Gastrocnemius medialis (tissue), 4 donors: ENCODE data around the gene SPG11. TPM values are rescaled to one million over a fixed set of nuclear protein-coding genes. Genes with fewer than 3 reads are reported as not detected.

Source experiments
- ATAC-seq, 2 donors: fragments of 150-250 bp; one replicate each; pipeline ENCODE4 v1.9.1; 2016
- DNase-seq, 2 donors: peaks; one replicate each; pipeline ENCODE4 v3.0.0-alpha.2; 2019
- H3K27ac ChIP-seq, 4 donors: fragments of 200-600 bp; sonication (generic); 1 replicate in 1 of 4; 2 replicates in 3 of 4; pipeline ENCODE4 v1.5.1; 2016 to 2018; ENCODE audit warnings: mild to moderate bottlenecking in 2 of 4, moderate library complexity in 1 of 4
- H3K27me3 ChIP-seq, 3 donors: fragments of 200-600 bp; sonication (generic) in 2 of 3; 1 replicate in 1 of 3; 2 replicates in 2 of 3; pipeline versions ENCODE4 v1.5.1 to v1.6.0; 2016 to 2019; ENCODE audit warnings: mild to moderate bottlenecking in 1 of 3, moderate library complexity in 1 of 3
- H3K36me3 ChIP-seq, 2 donors: fragments of 200-600 bp; sonication (generic) in 1 of 2; one replicate each; pipeline ENCODE4 v1.5.1; 2017 to 2018
- H3K4me1 ChIP-seq, 2 donors: fragments of 200-600 bp; sonication (generic) in 1 of 2; one replicate each; pipeline ENCODE4 v1.5.1; 2016 to 2017; ENCODE audit warnings: mild to moderate bottlenecking in 2 of 2
- H3K4me3 ChIP-seq, 4 donors: fragments of 200-600 bp; sonication (generic) in 3 of 4; 1 replicate in 1 of 4; 2 replicates in 3 of 4; pipeline ENCODE4 v1.5.1; 2016 to 2019; ENCODE audit warnings: mild to moderate bottlenecking in 2 of 4
- H3K9me3 ChIP-seq, 3 donors: fragments of 200-600 bp; sonication (generic) in 2 of 3; 1 replicate in 1 of 3; 2 replicates in 2 of 3; pipeline ENCODE4 v1.5.1; 2016 to 2019
- CTCF ChIP-seq, 5 experiments: fragments of 450-650 bp in 3 of 5; fragments of 200-600 bp in 2 of 5; sonication (generic) in 2 of 5; IDR thresholded peaks in 4 of 5; conservative IDR thresholded peaks in 1 of 5; 1 replicate in 4 of 5; 2 replicates in 1 of 5; pipeline ENCODE4 v1.5.1; 2016 to 2019; ENCODE audit warnings: antibody characterized with exemption in 5 of 5, mild to moderate bottlenecking in 3 of 5, moderate library complexity in 3 of 5
- POLR2A ChIP-seq, 2 donors: fragments of 450-650 bp; IDR thresholded peaks; one replicate each; pipeline ENCODE4 v1.6.1; 2017; ENCODE audit warnings: antibody characterized with exemption in 2 of 2, mild to moderate bottlenecking in 2 of 2, moderate library complexity in 2 of 2
- in situ Hi-C, 4 donors: fragments of 200-750 bp; cut with MboI; loops; one replicate each; pipeline versions ENCODE4 v1.15.0 to v1.8.0; 2017; ENCODE audit warnings: low sequenced_read_pairs in 4 of 4
- intact Hi-C: fragments of 100-400 bp; cut with DNase I; formaldehyde crosslinking; loops from one replicate; pipeline ENCODE4 v1.15.1; 2023; ENCODE audit warnings: low total_unique reads
- total RNA-seq, 4 donors: library from RNA; depleted of rRNA; stranded (reverse); fragments of >200 nt; gene quantifications; one replicate each; pipeline versions ENCODE4 v1.1.0 to v1.2.3, GENCODE V29; 2016

The SPG11 gene
- total RNA-seq, 4 donors from 2014 or later: 32.8 to 51.7 (median 43.2) TPM

- Histone ChIP-seq H3K27me3 (no peaks in the 10 kb centered on the region), H3K4me1 (no peaks in the 10 kb centered on the region), H3K4me3 (no peak overlapping the region), H3K36me3 (no peaks in the 10 kb centered on the region), H3K9me3 (no peaks in the 10 kb centered on the region), H3K27ac (no peak overlapping the region)
- DNase-seq (no peak), ATAC-seq (no peak)
- intact Hi-C loops (no loop called here), in situ Hi-C loops (no loop called here)
- TF ChIP-seq POLR2A (IDR thresholded peaks at IDR 0.05) (no peak), CTCF (IDR thresholded peaks at IDR 0.05 in 4 of 5, conservative IDR thresholded peaks at IDR 0.05 in 1 of 5) (no peak)
These were observed 13.2 kb upstream of the SPG11 start for GRCh38 chr15:44676676-44677075.

GRCh38 chr15:44675911-44676310 lies 12.4 kb upstream of the SPG11 start:
- intact Hi-C loops: no loop called here

DNA sequence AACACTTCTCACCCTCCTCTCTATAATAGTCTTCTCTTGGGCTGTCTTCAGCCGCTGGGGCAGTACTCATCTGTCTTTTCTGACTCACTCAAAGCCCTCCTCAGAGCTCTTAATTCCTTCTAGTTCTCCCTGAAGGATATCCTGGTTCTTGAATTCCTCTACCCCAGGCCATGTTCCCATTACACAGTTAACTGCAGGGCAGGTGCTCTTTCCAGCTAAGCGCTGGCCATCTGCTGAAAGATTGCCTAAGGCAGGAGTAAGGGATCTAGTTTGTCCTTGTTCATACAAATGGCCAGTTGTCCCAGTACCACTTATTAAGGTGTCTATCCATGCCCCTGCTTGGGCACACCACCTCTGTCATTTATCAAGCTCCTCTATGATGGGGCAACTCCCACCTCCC lies 10.2 kb upstream of the SPG11 start:
- peaks cover 0 to 3% (median 0%) of the 10 kb centered on the region in 3 donors for H3K27me3 ChIP-seq
- H3K4me1 ChIP-seq: no peaks in the 10 kb centered on the region
- ATAC-seq (no peak), DNase-seq (no peak)
- H3K36me3 ChIP-seq: no peaks in the 10 kb centered on the region
- H3K9me3 ChIP-seq: no peaks in the 10 kb centered on the region
- no peak for TF ChIP-seq CTCF (IDR thresholded peaks at IDR 0.05 in 4 of 5, conservative IDR thresholded peaks at IDR 0.05 in 1 of 5)
- no peak for TF ChIP-seq POLR2A (IDR thresholded peaks at IDR 0.05)
- in situ Hi-C loops: no loop called here
- intact Hi-C loops: no loop called here
- no peak overlapping the region for H3K4me3 ChIP-seq
- no peak overlapping the region for H3K27ac ChIP-seq

More at GRCh38 chr15:44675911-44676310, 12.4 kb upstream of the SPG11 start:
- Histone ChIP-seq H3K4me1 (no peaks in the 10 kb centered on the region), H3K4me3 (no peak overlapping the region), H3K9me3 (no peaks in the 10 kb centered on the region), H3K27ac (no peak overlapping the region), H3K27me3 (no peaks in the 10 kb centered on the region), H3K36me3 (no peaks in the 10 kb centered on the region)
- TF ChIP-seq CTCF (IDR thresholded peaks at IDR 0.05 in 4 of 5, conservative IDR thresholded peaks at IDR 0.05 in 1 of 5) (no peak), POLR2A (IDR thresholded peaks at IDR 0.05) (no peak)
- DNase-seq: no peak
- no peak for ATAC-seq
- in situ Hi-C loops: no loop called here

DNA sequence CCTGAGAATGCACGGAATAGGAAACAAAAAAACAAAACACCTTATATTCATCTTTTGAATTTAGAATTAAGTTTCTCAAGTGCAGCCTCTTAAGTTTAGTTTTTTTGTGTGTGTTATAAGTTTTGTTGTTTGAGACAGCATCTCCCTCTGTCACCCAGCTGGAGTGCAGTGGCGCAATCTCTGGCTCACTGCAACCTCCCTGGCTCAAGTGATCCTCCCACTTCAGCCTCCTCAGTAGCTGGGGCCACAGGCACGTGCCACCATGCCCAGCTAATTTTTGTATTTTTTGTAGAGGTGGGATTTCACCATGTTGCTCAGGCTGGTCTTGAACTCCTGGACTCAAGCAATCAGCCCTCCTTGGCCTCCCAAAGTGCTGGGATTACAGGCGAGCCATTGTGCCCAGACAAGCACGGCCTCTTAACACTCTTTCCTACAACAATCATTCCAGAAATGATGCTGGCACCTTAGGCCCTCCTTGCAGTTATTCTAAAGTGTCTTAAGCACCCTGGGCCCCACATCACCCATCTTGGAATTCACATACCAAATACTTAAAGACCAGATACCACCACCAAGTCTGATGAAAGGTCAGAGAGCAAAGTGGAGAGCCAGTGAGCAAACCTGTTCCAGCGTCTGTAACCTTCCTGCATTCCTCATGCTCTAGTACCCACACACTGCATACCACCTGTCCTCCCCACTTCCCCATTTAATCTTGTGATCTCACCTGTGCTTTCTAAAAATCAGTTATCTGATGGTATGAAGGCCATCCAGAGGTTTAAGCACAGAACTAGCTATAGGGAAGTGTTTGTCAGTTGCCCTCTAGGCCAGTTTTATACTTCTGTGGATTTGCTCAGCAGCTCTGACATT lies 6.9 kb upstream of the SPG11 start:
- H3K36me3 ChIP-seq: no peaks in the 10 kb centered on the region
- H3K27me3 ChIP-seq: peaks cover 0 to 3% (median 0%) of the 10 kb centered on the region in 3 donors
- ATAC-seq (no peak), DNase-seq (no peak)
- no peak overlapping the region for H3K27ac ChIP-seq
- in situ Hi-C loops (no loop called here), intact Hi-C loops (no loop called here)
- H3K4me3 ChIP-seq: no peak overlapping the region
- TF ChIP-seq POLR2A (IDR thresholded peaks at IDR 0.05): no peak
- no peak for TF ChIP-seq CTCF (IDR thresholded peaks at IDR 0.05 in 4 of 5, conservative IDR thresholded peaks at IDR 0.05 in 1 of 5)
- no peaks in the 10 kb centered on the region for H3K9me3 ChIP-seq
- no peaks in the 10 kb centered on the region for H3K4me1 ChIP-seq
